NK-92 (cell line): ENCODE data around the gene HELZ2.

Experiments
- DNase-seq: peaks from one replicate; lab custom pipeline; 2025; ENCODE audit not compliant: unreplicated experiment; lab: John Stamatoyannopoulos, UW

The HELZ2 gene

GRCh38 chr20:63539441-63540370 is 34.3 kb downstream of the HELZ2 start:
- DNase-seq, result no peak

GRCh38 chr20:63539092-63539430 is 35.0 kb downstream of the HELZ2 start:
- DNase-seq, result no peak

DNA sequence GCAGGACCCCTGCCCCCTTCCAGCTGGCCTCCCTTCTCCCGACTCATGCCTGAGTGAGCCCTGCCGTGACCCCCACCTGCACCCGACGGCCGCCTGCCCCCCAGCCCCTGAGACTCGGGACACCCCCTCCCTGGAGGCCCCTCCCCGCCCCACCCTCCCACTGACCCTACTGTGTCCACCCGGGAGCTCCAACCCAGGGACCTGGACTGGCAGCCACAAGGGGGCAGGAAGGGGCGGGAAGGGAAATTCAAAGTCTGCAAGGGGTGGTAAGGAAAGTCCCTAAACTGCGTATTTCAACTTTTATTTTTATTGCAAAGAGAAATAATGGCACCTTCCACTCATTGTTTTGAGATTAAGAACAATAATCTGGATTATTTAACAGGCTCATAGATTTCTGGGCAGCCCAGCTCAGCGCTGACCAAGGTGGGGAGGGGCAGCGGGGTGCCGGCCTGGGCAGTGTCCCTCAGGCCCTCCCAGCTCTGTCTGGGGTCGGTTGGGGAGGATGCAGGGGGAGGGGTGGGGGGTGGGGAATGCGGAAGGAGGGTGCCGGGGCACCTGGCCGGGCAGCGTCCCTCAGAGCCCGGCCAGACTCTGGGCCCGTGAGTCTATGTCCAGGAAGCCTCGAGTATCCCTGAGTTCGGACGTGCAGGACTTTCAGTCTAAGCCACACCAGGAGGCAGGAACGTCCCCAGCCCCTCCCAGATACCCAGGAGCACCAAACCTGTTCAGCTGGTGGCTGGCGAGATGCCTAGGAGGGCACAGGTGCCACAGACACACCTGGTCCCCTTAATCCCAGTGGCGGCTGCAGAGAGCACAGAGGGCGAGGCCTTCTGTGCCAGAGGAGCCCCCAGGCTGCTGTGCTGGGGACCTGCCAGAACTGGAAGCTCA is 35.6 kb downstream of the HELZ2 start:
- no peak for DNase-seq

DNA sequence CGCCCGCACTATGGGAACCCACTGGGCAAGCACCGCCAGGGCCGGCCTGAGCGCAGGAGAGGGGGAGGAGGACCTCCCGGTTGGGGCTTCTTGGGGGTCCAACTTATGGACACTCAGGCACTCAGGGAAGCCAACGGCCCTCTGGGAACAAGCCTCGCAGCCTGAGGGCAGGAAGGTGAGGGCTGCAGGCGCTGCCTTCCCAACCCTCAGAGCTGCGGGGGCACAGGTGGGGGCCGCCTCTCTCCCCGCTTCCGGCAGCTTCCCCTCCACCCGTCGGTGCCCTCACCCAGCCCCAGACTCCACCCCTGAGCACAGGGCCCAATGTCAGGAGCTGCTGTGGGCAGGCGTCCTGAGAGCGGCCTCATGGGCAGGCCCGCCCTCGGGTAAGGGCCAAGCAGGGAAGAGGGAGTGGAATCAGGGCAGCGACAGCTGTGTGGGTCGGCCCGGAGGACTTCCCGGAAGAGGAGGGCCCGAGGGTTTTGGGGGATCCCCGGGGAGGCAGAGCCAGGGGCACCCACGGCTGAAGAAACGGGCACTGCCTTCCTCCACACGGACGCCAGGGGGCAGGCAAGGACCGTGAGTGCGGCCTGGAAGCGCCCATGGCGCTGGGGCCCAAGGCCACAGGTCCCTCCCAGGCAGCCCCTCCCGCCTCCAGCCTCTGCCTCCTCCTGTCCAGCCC is 36.4 kb downstream of the HELZ2 start:
- peak; percentile 31 for DNase-seq

DNA sequence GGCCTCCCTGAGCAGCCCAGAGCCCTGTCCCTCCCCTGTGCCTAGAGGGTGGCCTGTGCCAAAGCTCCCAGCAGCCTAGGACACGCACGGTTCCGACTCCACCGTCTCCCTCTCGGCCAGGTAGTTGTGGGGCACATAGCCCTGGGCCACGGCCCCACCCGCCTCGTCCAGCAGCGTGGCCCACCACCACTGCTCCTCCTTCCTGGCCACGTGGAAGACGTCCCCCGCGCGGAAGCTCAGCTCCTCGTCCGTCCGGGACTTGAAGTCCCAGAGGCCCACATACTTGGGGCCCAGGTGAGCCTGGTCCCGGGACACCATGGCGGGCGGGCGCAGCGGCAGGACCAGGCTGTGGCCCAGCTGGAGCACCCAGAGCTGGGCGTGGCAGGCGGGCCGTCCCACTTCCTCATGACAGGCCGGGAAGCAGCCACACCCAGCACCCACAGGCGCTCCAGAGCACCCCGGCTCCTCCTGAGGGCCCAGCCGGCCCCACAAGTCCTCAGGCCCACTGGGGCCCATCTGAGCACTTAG is 37.0 kb downstream of the HELZ2 start, which contains the start of gene PTK6:
PTK6 (minus strand) TSS at position 380 of the 528 bp plus-strand sequence; CDS start at position 318, 62 bp downstream.
- no peak for DNase-seq

- no peak for DNase-seq
These were observed 37.6 kb downstream of the HELZ2 start for GRCh38 chr20:63536241-63536977.

DNA sequence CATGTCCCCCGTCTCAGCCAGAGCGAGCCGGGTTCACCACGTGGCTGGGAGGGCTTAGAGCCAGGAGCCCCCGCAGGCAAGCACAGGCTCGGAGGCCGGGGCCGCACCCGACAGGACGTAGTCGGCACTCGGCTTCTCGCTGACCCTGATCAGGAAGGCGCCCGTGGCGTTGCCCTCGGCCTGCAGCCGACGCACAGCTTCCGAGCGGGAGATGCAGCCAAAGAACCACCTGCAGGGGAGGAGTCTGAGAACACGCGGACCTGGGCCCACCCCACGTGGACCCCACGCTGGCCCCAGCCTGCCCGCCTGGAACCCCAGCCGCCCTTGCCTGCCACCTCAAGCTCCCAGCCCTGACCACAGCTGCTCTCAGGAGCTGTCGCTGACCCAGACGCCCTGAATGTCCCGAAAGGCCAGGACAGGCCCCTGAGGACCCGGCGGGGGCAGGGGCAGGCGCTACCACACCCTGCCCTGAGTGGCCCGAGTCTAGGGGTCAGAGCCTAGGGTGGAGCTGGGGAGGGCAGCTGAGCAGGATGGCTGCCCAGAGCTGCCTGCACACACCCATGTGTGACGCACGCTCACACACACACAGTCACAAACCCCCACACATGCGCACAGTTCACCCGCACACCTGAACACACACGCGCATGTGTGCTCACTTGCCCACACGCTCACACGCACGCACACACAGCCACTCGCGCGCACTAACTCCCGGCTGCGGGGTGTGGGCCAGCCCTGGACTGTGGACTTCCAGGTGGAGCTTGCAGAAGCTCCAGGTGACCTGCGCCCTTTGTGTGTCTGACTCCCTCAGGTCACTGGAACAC is 39.0 kb downstream of the HELZ2 start:
- no peak for DNase-seq

DNA sequence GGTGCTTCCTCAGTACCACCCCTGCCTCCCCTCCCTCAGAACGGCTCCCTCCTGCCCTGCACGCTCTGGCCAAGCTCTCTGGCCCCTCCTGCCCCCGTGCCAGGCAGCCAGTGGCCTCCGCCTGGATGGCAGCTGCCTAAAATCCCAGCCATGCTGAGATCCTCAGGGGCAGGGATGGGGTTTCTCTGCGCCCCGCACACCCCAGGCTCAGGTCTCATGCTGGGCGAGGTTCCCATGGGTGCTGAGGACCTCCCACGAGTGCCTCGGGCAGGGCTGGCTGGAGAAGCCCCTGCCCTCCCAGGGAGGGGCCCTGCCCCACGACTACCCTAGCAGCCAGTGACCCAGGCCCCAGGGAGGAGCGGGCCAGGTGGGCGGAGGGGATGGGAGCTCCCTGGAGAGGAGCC is 39.6 kb downstream of the HELZ2 start:
- DNase-seq, result no peak

DNA sequence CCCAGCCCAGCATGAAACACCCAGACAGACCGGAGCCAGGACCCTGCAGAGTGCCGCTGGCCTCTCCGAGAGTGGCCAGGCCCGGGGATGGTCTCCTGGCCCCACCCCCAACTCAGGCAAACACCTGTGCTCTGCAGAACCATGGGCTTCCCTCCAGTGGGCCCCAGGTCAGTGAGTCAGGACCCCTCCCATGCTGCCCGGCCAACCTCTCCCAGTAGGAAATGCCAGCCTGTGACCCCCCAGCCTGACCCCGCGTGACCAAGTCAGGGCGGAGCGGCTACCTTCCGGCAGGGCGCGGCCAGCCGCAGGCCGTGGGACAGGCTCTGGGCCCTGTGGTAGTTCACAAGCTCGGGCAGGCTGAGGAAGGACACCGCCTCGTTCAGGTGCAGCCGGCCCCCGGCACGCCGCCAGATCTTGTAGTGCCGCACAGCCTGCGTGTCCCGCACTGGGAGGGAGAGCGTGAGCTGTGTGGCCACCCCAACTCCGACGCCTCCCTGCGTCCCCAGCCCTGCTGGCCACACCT is 40.1 kb downstream of the HELZ2 start:
- no peak for DNase-seq

DNA sequence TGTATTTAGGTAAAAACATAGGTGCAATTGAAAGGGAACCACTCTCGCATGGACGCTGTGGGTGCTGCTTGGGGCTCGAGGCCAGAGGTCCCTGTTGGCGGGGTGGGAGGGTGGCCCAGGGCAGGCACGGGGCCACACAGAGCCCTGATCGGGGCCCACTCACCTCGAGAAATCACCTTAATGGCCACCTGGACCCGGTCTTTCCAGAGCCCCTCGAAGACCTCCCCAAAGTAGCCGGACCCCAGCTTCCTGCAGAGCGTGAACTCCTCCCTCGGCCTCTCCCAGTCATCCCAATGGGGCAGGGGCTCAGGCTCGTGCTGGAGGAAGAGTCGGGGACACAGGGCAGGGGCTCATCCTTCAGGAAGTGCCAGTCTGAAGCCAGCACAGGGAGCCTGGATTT is 40.7 kb downstream of the HELZ2 start:
- no peak for DNase-seq

- DNase-seq, result no peak
These were observed 41.5 kb downstream of the HELZ2 start for GRCh38 chr20:63532449-63532971.

DNA sequence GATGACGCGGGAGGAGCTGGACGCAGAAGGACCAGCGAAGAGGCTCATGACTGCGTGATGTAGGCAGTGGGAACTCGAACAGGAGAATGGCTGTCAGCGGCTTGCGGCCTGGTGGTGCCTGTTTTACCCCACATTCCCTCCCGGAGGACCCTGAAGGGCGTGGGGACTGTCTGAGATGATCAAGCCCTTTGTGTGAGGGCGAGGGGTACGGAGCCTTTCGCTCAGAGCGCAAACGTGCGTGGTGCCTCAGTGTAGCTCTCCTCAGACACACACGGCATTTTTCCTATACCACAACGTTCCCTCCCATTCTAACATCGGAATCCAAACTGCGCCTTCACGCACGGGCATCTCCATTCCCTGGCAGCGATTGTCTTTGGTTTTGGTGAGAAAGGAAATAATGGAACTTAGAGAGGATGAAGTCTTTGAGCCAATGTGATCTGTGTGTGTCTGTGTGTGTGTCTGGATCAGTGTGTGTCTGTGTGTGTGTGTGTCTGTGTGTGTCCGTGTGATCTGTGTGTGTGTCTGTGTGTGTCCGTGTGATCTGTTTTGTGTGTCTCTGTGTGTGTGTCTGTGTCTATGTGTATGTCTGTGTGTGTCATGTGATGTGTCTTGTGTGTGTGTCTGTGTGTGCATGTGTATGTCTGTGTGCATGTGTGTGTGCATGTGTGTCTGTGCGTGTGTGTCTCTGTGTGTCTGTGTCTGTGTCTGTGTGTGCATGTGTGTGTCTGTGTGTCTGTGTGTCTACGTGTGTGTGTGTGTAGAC is 42.2 kb downstream of the HELZ2 start:
- no peak for DNase-seq

GRCh38 chr20:63530788-63531160 is 43.3 kb downstream of the HELZ2 start:
- no peak for DNase-seq

GRCh38 chr20:63529861-63530787 is 43.9 kb downstream of the HELZ2 start:
- DNase-seq, result no peak

DNA sequence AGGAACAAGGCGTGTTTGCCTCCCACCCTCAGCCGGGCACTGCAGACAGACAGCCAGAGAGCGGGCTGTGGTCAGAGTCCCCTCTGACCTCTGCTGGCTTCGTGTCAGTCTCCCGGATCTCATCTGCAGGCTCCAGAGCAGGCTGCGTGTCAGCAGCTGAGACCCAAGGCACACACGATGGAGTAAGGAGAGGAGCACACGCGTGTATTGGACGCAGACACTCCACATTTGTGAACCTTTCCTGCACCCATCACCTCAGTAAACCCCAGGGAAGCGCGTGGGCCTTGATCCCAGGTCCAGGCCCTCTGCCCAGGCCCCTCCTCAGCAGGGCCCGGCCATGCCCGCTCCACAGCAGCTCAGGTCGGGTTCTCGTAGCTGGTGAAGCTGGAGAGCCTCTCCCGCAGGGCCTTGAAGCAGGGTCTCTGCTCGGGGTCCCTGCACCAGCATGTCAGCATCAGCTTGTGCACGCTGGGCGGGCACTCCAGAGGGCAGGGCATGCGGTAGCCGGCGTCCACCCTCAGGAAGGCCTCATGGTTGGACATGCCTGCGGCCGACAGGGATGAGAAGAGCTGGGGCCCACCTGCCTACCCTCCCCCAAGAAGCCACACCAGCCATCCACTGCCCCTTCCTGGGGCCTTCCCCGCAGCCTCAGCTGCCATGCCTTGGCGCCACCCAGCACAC is 44.7 kb downstream of the HELZ2 start:
- DNase-seq, result no peak

- DNase-seq, result no peak
These were observed 46.9 kb downstream of the HELZ2 start for GRCh38 chr20:63527184-63527583.

DNA sequence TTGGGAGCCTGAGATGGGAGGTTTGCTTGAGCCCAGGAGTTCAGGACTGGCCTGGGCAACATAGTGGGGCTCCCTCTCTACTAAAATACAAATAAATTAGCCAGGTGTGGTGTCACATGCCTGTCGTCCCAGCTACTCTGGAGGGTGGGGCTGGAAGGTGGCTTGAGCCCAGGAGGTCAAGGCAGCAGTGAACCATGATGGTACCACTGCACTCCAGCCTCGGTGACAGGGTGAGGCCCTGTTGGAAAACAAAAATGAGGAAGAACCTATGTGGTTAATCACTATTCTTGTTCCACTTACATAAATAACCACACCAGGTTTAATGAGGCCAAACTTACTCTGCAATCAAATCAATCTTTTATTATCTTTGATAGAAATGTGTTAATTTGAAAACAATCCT is 48.1 kb downstream of the HELZ2 start:
- no peak for DNase-seq
